ENCODE measurements around the gene MAD2L1BP.

DNA sequence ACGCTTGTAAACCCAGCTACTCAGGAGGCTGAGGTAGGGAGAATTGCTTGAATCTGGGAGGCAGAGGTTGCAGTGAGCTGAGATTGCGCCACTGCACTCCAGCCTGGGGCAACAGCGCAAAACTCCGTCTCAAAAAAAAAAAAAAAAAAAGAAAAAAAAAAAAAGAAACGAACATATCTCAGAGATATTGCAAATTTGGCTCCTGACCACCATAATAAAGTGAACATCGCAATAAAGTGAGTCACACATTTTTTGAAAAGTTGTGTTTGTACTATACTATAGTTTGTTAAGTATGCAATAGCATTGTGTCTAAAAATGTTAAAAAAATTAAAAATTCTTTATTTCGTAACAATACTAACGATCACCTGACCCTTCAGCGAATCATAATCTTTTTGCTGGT, 22.5 kb downstream of the MAD2L1BP start:
- TF ChIP-seq POLR2A (IDR thresholded peaks at IDR 0.05) (no peak), CTCF (IDR thresholded peaks at IDR 0.05) (no peak)
